Superior temporal gyrus (tissue), 1 donor: ENCODE results near the gene NT5DC3.

Experiments
- DNase-seq: peaks from one replicate; pipeline ENCODE4 v3.0.0-alpha.2; 2016; ENCODE audit errors: extremely low spot score

Gene NT5DC3

GRCh38 chr12:103840876-103841689 is at the start of gene NT5DC3:
Gene NT5DC3, minus strand, starts transcription at chr12:103841234. Its CDS starts 78 bp downstream, at chr12:103841156.
- peak; percentile 72 for DNase-seq

DNA sequence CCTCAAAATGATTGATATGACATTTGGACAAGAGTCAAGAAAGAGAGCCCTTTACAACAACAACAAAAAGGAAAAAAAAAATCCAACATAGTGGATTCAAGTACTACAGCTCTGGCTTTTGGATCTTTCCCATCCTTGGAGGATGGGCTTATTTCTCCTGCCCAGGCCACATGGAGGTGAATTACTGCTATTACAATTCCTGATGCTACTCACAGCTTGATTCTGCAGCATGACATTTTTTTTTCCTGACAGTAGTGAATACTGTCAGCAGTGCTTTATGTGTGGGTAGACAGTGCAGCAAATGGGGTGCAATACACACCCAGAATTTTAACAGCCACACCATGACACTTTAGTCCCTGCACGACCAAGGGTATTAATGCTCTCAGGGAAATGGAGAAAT is 46.7 kb upstream of the NT5DC3 start:
- DNase-seq, result no peak

- DNase-seq, result no peak
These were observed 45.3 kb upstream of the NT5DC3 start for GRCh38 chr12:103886195-103886797.

- DNase-seq, result peak; percentile 29
These were observed 43.3 kb upstream of the NT5DC3 start for GRCh38 chr12:103884316-103884715.

DNA sequence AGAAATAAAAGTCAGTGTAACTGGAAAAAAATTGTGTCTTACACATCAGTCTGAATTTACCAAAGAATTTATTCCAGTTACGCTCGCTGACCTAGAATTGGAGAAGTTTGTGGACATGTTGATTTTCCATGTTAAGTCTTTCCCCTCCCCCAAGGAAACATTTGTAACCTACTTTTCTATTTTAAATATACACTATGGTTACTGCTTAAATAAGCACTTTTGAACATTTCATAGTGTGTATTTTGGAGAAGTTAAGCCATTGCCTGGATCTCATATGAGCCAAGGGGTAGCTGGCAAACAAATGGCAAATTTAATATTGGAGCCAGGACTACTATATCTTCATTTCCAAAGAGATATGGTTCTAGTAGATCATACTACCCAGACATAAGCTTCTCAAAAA is 42.9 kb upstream of the NT5DC3 start:
- DNase-seq, result no peak

GRCh38 chr12:103882861-103883596 is 42.0 kb upstream of the NT5DC3 start:
- no peak for DNase-seq

DNA sequence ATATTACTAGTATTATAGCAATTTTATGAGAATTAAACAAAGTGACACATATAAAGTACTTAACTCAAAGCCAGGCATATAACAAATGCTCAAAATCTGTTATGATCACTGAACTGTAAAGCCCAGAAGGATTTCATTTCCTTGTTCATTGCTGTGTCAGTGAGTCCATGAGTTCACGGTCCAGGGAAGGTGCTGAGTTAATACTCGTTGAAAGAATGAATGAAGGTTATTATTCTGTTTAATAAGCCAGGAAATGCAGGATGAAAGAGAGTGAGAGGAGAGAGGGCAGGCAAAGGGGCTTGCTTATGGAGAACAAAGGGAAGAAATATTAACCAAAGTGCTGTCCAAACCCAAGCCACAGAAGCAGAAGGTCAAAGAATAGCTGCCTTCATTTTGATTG is 40.2 kb upstream of the NT5DC3 start:
- DNase-seq, result no peak

DNA sequence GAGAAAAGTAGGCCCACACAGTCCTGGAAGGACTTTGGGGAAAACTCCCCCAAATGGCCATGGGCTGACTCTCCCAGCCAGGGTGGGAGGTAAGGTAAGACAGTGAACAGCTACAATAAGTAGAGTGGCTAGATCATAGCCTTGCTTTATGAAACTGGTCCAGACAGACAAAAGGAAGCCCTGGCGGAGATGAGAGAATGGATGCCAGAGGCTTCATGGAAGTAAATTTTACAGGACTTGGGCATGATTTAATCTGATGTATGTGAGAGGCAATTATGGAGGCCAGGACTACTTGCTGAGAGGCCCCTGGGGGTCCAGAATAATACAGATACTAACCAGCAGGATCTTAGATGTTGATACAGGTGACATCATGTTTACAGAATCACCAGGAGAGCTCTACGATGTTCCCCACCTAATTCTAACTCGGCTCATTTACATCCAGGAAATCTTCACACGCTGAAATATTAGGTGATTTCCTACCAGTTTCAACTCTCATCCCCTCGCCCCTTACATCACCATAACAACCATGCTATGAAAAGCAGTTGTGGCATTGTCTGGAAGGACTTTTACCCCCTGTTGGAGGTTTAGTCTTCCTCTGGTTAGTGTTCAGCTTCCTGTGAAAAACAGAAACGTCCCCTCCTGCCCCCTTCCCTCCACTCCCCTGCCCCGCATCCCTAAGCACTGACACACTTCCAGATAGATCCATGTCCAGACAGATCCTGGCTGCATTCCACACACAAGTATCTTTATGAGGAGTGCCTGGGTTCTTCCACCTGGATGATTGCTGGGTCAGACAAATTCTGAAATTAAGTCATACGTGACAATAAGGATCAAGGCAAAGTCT is 39.5 kb upstream of the NT5DC3 start:
- DNase-seq, result no peak

DNA sequence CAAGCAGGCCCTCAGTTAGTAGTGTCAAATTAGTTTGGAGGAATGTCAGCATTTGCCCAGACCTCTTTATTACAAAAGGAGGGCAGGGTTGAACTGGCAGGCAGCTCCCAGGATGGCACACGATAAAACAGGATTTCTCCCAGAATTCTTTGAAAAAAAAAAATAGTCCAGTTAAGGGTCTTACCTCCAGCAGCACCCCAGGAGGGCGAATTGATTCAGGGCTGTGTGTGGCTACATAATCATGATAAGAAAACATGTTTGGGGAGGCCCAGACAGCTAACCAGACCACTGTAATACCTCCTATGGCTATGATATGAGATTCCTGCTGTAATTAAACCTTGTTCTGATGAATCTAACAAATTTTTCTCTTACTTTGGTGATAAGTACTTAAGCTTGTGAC is 38.8 kb upstream of the NT5DC3 start:
- DNase-seq, result no peak

- DNase-seq, result no peak
These were observed 38.1 kb upstream of the NT5DC3 start for GRCh38 chr12:103879048-103879692.

GRCh38 chr12:103877934-103878510 is 37.0 kb upstream of the NT5DC3 start:
- DNase-seq, result peak; percentile 72

- DNase-seq, result no peak
These were observed 36.3 kb upstream of the NT5DC3 start for GRCh38 chr12:103877288-103877687.

DNA sequence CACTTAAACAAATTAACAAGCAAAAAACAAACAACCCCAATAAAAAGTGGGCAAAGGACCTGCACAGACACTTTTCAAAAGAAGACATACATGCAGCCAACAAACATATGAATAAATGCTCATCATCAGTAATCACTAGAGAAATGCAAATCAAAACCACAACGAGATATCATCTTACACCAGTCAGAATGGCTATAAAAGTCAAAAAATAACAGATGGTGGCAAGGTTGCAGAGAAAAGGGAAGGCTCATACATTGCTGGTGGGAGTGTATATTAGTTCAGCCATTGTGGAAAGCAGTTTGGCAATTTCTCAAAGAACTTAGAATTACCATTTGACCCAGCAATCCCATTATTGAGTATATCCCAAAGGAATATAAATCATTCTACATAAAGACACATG is 34.6 kb upstream of the NT5DC3 start:
- no peak for DNase-seq

- no peak for DNase-seq
These were observed 27.2 kb upstream of the NT5DC3 start for GRCh38 chr12:103868215-103868614.

GRCh38 chr12:103865151-103865730 is 24.2 kb upstream of the NT5DC3 start:
- no peak for DNase-seq

DNA sequence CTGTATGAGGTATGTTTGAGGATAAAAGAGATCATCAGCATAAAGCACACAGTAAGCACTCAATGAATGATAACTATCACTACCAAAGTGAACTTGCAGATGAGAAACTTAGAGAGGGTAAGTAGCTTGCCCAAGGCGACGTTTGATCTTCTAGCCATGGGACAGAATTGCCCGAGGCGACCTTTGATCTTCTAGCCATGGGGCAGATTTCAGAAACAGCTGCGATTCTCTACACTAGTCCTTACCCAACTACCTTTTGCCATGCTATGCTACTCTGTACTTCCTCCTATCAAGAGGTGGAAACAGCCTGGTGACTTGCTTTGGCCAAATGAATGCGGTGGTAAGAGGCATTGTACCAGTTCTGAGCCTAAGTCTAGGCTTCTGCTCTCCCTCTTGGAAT is 23.7 kb upstream of the NT5DC3 start:
- DNase-seq, result no peak

DNA sequence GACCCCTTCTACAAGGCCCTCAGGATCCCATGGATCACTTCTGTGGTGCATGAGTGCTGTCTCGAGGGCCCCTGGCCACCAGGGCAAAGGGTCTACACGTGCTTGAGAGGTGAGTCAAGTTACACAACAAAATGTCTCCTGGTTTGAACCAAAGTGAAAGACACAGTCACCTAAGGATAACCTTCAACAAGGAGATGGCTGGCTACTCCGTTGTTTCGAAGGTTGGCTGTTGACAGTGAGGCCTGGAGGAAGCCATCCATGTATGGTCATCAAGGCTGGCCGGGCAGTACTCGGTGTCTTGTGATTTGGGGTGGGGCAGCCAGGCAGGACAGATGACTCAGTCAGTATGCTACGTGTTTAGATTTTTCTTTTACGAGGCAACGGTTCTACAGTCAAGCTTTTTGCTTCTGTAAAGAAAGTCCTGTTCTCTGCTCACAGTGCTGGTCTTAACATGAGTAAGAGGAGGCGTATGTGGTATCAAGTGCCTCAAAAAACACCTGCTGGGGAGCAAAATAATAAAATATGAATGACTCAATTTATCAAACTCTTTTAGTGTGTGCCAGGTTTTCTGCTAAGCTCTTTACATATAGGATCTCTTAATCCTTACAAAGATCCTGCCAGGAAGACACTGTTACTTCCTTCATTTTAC is 18.0 kb upstream of the NT5DC3 start:
- DNase-seq, result no peak

GRCh38 chr12:103858335-103858734 is 17.3 kb upstream of the NT5DC3 start:
- no peak for DNase-seq

DNA sequence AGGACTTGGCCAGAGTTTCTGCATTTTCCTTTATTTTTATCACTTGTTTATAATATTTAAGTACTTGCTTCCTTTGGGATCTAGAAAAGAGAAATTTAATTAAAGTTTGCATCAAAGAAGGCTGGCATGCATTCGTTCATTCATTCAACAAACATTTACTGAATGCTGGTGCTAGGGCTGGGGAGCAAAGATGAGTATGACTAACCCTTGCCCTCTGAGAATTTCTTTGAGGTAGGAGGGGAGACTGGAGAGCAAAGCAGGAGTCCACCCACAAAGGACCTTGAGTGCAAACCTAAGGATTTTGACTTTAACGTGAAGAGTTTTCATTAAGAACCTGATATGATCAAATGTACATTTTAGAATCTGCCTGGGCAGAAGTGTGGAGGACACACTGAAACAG is 16.1 kb upstream of the NT5DC3 start:
- no peak for DNase-seq
